H7 (cell line): ENCODE data around the gene OR8B8. TPM values are rescaled to one million over a fixed set of nuclear protein-coding genes. Genes with fewer than 3 reads are reported as not detected.
"Not testable (repeated sequence)": the region's sequence is repeated elsewhere in the genome, so short reads cannot be mapped to it uniquely, and the experiment has no call there.

Experiments used
- DNase-seq: peaks from one replicate; pipeline ENCODE4 v3.0.0; 2012
- H3K27me3 ChIP-seq: 2 replicates; pipeline ENCODE4 v1.6.0; 2011; ENCODE audit warnings: mild to moderate bottlenecking, low read length; ENCODE audit not compliant: control insufficient read depth, insufficient read depth
- H3K36me3 ChIP-seq: replicated peaks from 2 replicates; pipeline ENCODE4 v1.5.1; 2011; ENCODE audit warnings: low read length; ENCODE audit not compliant: control insufficient read depth, insufficient read depth
- H3K4me3 ChIP-seq: 2 replicates; pipeline ENCODE4 v1.5.1; 2011; ENCODE audit warnings: low read depth, mild to moderate bottlenecking, control low read depth, low read length, moderate library complexity; ENCODE audit not compliant: insufficient read depth
- total RNA-seq: library from RNA; depleted of rRNA; stranded (reverse); fragments of >200 nt; shearing (Covaris generic); gene quantifications from 2 replicates; pipeline ENCODE4 v1.2.3, GENCODE V29; 2014

Gene OR8B8
- total RNA-seq, 1 experiment from 2014 or later, result not detected

GRCh38 chr11:124463990-124464389 lies 18.5 kb upstream of the OR8B8 start:
- H3K27me3 ChIP-seq, result no peaks in the 10 kb centered on the region
- no peaks in the 10 kb centered on the region for H3K36me3 ChIP-seq
- no peak overlapping the region for H3K4me3 ChIP-seq
- no peak for DNase-seq

GRCh38 chr11:124463324-124463723 lies 17.8 kb upstream of the OR8B8 start:
- DNase-seq, result no peak
- Histone ChIP-seq H3K4me3 (no peak overlapping the region), H3K27me3 (no peaks in the 10 kb centered on the region), H3K36me3 (no peaks in the 10 kb centered on the region)

GRCh38 chr11:124460459-124460858 lies 15.0 kb upstream of the OR8B8 start:
- H3K4me3 ChIP-seq, result no peak overlapping the region
- DNase-seq, result no peak
- H3K27me3 ChIP-seq, result no peaks in the 10 kb centered on the region
- no peaks in the 10 kb centered on the region for H3K36me3 ChIP-seq

GRCh38 chr11:124459379-124459778 lies 13.9 kb upstream of the OR8B8 start:
- H3K4me3 ChIP-seq, H3K27me3 ChIP-seq, DNase-seq, H3K36me3 ChIP-seq: not testable (repeated sequence)

GRCh38 chr11:124454552-124454951 lies 9.1 kb upstream of the OR8B8 start:
- Histone ChIP-seq H3K27me3 (no peaks in the 10 kb centered on the region), H3K36me3 (no peaks in the 10 kb centered on the region), H3K4me3 (no peak overlapping the region)
- no peak for DNase-seq

GRCh38 chr11:124446916-124447315 lies 1.4 kb upstream of the OR8B8 start:
- Histone ChIP-seq H3K36me3 (no peaks in the 10 kb centered on the region), H3K4me3 (no peak overlapping the region), H3K27me3 (no peaks in the 10 kb centered on the region)
- no peak for DNase-seq

GRCh38 chr11:124442847-124443246 lies 2.6 kb downstream of the OR8B8 start:
- H3K36me3 ChIP-seq, result no peaks in the 10 kb centered on the region
- H3K4me3 ChIP-seq, result no peak overlapping the region
- no peaks in the 10 kb centered on the region for H3K27me3 ChIP-seq
- DNase-seq, result no peak

- Histone ChIP-seq H3K36me3 (no peaks in the 10 kb centered on the region), H3K27me3 (no peaks in the 10 kb centered on the region), H3K4me3 (no peak overlapping the region)
- peak; percentile 7 for DNase-seq
These were observed 3.1 kb downstream of the OR8B8 start for GRCh38 chr11:124442442-124442841.

- Histone ChIP-seq H3K27me3 (no peaks in the 10 kb centered on the region), H3K36me3 (no peaks in the 10 kb centered on the region), H3K4me3 (no peak overlapping the region)
- DNase-seq, result no peak
These were observed 4.0 kb downstream of the OR8B8 start for GRCh38 chr11:124441519-124441918.

GRCh38 chr11:124441081-124441480 lies 4.4 kb downstream of the OR8B8 start:
- no peaks in the 10 kb centered on the region for H3K36me3 ChIP-seq
- no peak overlapping the region for H3K4me3 ChIP-seq
- peak; percentile 7 for DNase-seq
- H3K27me3 ChIP-seq, result no peaks in the 10 kb centered on the region

- Histone ChIP-seq H3K36me3 (no peaks in the 10 kb centered on the region), H3K4me3 (no peak overlapping the region), H3K27me3 (no peaks in the 10 kb centered on the region)
- DNase-seq, result no peak
These were observed 4.9 kb downstream of the OR8B8 start for GRCh38 chr11:124440608-124441007.

- Histone ChIP-seq H3K36me3 (no peaks in the 10 kb centered on the region), H3K4me3 (no peak overlapping the region), H3K27me3 (no peaks in the 10 kb centered on the region)
- no peak for DNase-seq
These were observed 10.8 kb downstream of the OR8B8 start for GRCh38 chr11:124434699-124435098.

GRCh38 chr11:124429599-124429998 lies 15.9 kb downstream of the OR8B8 start:
- Histone ChIP-seq H3K27me3 (no peaks in the 10 kb centered on the region), H3K4me3 (no peak overlapping the region), H3K36me3 (no peaks in the 10 kb centered on the region)
- no peak for DNase-seq

- H3K4me3 ChIP-seq, result no peak within 1 kb of the TSS
These were observed 21.0 kb downstream of the OR8B8 start, which contains the start of gene OR8B4 for GRCh38 chr11:124424384-124424921. Gene OR8B4, minus strand, starts transcription at chr11:124424871. Its CDS starts 0 bp downstream, at chr11:124424871.

GRCh38 chr11:124421043-124421442 lies 24.5 kb downstream of the OR8B8 start:
- no peaks in the 10 kb centered on the region for H3K27me3 ChIP-seq

More at GRCh38 chr11:124424384-124424921, 21.0 kb downstream of the OR8B8 start, which contains the start of gene OR8B4:
- H3K27me3 ChIP-seq, result no peaks in the 10 kb centered on the region
- no peak for DNase-seq
- no peaks in the 10 kb centered on the region for H3K36me3 ChIP-seq

More at GRCh38 chr11:124421043-124421442, 24.5 kb downstream of the OR8B8 start:
- DNase-seq, result no peak
- Histone ChIP-seq H3K36me3 (no peaks in the 10 kb centered on the region), H3K4me3 (no peak overlapping the region)
